GM12875 (cell line): ENCODE results near the gene RNU6-1.

ENCODE experiments used
- H3K4me3 ChIP-seq: one replicate; pipeline ENCODE4 v1.5.1; 2011; ENCODE audit warnings: low read depth, low read length, control low read depth
- TF ChIP-seq, protein P1 (sequence below): IDR thresholded peaks from 2 replicates; pipeline ENCODE4 v1.5.1; 2011; ENCODE audit warnings: low read depth, mild to moderate bottlenecking, control low read depth, inconsistent platforms, low read length, moderate library complexity, borderline replicate concordance; ENCODE audit not compliant: insufficient read depth

RNU6-1 gene

DNA sequence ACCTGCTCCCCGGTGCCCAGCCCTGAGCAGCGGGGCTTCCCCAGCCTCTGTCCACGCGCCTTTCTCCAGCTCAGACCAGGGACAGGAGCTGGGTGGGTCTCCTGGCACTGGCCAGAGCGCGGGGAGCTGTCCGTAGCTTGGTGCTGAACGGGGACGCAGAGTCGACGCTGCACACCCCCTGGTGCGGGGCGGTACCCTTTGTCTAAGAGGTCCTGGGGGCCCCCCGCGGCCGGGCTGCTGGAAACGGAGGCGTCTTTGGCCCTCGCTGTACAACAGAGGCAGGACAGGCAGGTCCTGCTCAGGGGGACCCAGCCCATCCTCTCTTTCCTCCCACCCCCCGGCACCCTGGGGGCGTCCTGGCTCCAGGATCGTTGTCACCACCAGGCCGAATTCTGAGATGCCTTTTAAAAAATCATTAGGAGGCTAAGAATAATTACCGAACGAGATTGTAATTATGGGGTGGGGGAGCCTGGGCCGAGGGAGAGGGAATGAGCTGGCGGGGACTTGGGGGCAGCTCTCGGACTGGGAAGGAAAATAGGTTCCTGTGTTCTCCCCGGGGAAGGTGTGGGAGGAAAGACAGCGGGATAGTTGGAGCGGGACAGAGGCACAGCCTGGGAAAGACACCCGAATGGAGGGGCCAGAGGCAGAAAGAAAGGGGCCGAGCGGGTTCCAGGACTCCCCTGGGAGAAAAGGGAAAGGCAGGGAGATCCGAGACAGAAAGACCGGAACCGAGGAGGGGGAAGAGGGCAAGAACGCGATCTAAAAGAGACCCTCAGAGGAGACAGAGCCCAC, 18.7 kb downstream of the RNU6-1 start:
- TF ChIP-seq, protein P1, sequence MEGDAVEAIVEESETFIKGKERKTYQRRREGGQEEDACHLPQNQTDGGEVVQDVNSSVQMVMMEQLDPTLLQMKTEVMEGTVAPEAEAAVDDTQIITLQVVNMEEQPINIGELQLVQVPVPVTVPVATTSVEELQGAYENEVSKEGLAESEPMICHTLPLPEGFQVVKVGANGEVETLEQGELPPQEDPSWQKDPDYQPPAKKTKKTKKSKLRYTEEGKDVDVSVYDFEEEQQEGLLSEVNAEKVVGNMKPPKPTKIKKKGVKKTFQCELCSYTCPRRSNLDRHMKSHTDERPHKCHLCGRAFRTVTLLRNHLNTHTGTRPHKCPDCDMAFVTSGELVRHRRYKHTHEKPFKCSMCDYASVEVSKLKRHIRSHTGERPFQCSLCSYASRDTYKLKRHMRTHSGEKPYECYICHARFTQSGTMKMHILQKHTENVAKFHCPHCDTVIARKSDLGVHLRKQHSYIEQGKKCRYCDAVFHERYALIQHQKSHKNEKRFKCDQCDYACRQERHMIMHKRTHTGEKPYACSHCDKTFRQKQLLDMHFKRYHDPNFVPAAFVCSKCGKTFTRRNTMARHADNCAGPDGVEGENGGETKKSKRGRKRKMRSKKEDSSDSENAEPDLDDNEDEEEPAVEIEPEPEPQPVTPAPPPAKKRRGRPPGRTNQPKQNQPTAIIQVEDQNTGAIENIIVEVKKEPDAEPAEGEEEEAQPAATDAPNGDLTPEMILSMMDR: no peak
- H3K4me3 ChIP-seq: no peak overlapping the region

DNA sequence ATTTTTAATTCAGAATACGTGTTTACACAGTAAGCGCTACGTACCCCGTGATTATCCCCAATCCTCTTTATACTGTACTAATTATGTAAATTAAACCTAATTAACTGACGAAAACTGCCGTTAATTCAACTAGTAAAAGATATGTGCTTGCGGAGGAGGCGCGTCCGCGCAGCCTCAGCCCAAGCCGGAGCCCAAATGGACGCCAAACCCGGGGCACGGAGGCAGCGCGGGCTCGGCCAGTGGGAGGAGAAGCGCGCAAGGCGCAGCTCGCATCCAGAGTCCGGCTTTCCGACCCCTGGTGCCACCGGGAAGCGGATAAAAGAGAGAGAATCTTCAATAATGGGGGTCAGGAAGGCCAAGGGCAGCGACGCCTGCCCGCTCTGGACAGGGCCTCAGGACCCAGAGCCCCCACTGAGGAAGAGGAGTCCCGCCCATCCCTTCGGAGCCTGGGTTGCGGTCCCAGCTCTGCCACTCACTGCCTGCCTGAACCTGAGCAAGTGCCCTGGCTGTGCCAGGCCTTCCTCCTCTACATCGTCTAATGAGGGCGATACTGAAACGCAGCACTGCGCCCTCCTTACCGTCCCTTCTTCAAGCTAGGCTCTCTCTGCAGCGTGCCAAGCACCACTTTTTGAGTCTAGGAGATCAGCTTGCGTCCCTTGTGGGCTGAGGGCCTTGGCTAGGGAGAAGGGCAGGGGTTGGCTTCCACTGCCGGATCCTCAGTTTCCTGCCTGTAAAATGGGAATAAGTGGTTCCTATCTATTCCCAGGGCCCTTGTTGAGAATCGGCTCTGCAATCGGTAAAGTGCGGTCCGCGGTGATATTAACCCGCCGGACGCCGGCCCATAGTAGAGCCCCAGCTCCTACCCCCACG, 19.5 kb downstream of the RNU6-1 start:
- no peak overlapping the region for H3K4me3 ChIP-seq
- TF ChIP-seq, protein P1: no peak

DNA sequence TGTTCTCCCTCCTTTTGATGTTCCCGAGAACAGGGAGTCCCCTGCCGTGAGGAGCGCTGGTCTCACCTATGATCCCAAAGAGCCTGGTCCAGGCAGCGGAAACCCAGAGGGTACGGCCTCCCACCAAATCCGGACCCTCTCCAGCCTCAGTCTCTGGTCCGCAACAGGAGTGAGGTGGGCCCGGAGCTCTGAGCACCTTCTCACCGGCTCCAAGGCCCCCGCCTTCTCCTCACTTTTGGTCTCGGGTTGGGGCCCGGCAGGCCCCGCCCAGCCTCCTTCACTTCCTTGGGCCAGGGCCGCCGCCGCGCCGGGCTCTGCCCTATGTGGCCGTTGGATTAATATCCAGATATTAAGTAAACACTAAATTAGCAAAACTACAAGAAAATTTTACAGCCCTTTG, 20.2 kb downstream of the RNU6-1 start:
- TF ChIP-seq, protein P1: no peak
- H3K4me3 ChIP-seq: no peak overlapping the region

DNA sequence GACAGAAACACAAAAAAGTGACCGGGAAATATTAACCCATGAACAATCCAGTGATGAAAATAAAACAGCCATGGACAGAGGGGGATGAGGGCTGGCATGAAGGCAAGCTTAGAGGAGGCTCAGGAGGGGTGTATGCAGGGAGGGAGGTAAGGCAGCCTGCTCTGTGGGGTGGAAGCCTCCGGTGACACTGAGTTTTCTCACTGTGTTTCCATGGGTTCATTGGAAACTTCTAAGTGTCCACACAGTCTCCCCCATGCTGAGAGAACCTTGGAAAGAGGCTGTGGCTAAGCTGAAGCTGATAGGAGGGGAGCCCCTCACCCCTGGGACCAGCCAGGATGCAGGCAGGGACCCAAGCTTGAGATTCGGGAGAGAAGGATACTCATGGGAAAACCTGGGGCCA, 21.4 kb downstream of the RNU6-1 start:
- no peak overlapping the region for H3K4me3 ChIP-seq
- TF ChIP-seq, protein P1: no peak

DNA sequence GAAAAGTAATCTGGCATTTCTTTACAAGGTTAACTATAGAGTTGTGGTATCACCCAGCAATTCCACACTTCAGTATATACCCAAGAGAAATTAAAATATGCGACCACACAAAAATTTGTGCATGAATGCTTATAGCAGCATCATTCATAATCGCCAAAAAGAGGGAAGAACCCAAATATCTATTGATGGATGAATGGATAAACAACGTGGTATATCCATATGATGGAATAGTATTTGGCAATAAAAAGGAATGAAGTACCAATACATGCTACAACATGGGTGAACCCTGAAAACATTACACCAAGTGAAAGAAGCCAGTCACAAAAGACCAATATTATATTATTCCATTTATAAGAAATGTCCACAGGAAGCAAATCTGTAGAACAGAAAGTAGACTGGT, 23.2 kb downstream of the RNU6-1 start:
- no peak overlapping the region for H3K4me3 ChIP-seq
- TF ChIP-seq, protein P1: no peak

DNA sequence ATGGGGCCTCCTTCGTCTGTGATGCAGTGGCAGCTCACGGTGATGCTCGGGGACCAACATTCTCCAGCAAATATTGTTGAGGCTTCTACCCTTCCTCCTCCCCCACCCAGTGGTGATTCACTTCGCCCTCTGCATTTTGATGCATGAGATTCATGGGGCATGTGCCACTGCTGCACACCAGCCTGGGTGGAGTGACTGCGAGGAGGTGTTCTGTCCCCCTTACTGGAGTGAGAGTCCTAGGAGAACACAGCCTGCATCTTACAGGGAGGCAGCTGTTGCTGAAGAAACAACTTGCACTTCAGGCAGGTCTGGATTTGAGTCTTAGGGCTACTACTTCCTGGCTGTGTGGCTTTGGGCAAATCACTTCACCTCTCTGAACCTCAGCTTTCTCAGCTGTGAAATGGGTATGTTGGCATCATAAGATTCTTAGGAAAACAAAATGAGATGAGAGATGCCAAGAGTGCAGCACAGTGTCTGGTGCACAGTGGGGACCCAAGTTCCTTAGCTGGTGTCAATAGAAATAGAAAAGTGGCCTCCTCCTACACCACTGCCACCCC, 24.7 kb downstream of the RNU6-1 start:
- TF ChIP-seq, protein P1: no peak
- H3K4me3 ChIP-seq: no peak overlapping the region
